Neural progenitor cell (in vitro differentiated cells): Measurements from ENCODE around the gene GIMAP1. TPM values are rescaled to one million over a fixed set of nuclear protein-coding genes. Genes with fewer than 3 reads are reported as not detected.

Source experiments
- DNase-seq: peaks from one replicate; pipeline ENCODE4 v3.0.0-alpha.2; 2016; ENCODE audit warnings: low spot score
- H2AFZ ChIP-seq: fragments of 200-600 bp; sonication (generic); replicated peaks from 2 replicates; pipeline ENCODE4 v1.6.1; 2016; ENCODE audit warnings: antibody characterized with exemption
- H3F3A ChIP-seq: fragments of 200-600 bp; sonication (generic); 2 replicates; pipeline ENCODE4 v1.6.1; 2016; ENCODE audit warnings: antibody characterized with exemption, low read depth
- H3K27ac ChIP-seq: fragments of 200-600 bp; sonication (generic); 2 replicates; pipeline ENCODE4 v1.5.1; 2016; ENCODE audit warnings: mild to moderate bottlenecking
- H3K27me3 ChIP-seq: fragments of 200-600 bp; sonication (generic); 2 replicates; pipeline ENCODE4 v1.6.1; 2016; ENCODE audit warnings: mild to moderate bottlenecking, moderate library complexity
- H3K36me3 ChIP-seq: fragments of 200-600 bp; sonication (generic); 2 replicates; pipeline ENCODE4 v1.5.1; 2016
- H3K4me1 ChIP-seq: fragments of 200-600 bp; sonication (generic); 2 replicates; pipeline ENCODE4 v1.6.1; 2016; ENCODE audit warnings: mixed run types
- H3K4me2 ChIP-seq: fragments of 200-600 bp; sonication (generic); 2 replicates; pipeline ENCODE4 v1.6.1; 2016
- H3K4me3 ChIP-seq: fragments of 200-600 bp; sonication (generic); 2 replicates; pipeline ENCODE4 v1.5.1; 2016
- H3K79me2 ChIP-seq: fragments of 200-600 bp; sonication (generic); 2 replicates; pipeline ENCODE4 v1.6.1; 2016; ENCODE audit warnings: low read depth
- H3K9ac ChIP-seq: fragments of 200-600 bp; sonication (generic); 2 replicates; pipeline ENCODE4 v1.6.1; 2016
- H3K9me3 ChIP-seq: fragments of 200-600 bp; sonication (generic); 2 replicates; pipeline ENCODE4 v1.5.1; 2016; ENCODE audit warnings: low read depth
- H4K20me1 ChIP-seq: fragments of 200-600 bp; sonication (generic); 2 replicates; pipeline ENCODE4 v1.6.1; 2016; ENCODE audit warnings: low read depth
- H3K27ac Mint-ChIP-seq: 3 replicates; pipeline ENCODE4 v1.8.0; 2021; ENCODE audit warnings: mixed read lengths
- H3K27me3 Mint-ChIP-seq: 2 replicates; pipeline ENCODE4 v1.8.0; 2022; ENCODE audit warnings: low read depth, mild to moderate bottlenecking, inconsistent platforms, moderate library complexity, mixed read lengths; ENCODE audit not compliant: insufficient read depth
- H3K36me3 Mint-ChIP-seq: 3 replicates; pipeline ENCODE4 v1.8.0; 2021; ENCODE audit warnings: mixed read lengths
- H3K4me1 Mint-ChIP-seq: 3 replicates; pipeline ENCODE4 v1.8.0; 2021; ENCODE audit warnings: mixed read lengths
- H3K4me3 Mint-ChIP-seq: 3 replicates; pipeline ENCODE4 v1.8.0; 2021; ENCODE audit warnings: mild to moderate bottlenecking, moderate library complexity, mixed read lengths
- H3K9me3 Mint-ChIP-seq: 3 replicates; pipeline ENCODE4 v1.8.0; 2020; ENCODE audit warnings: mixed read lengths
- EZH2 ChIP-seq: fragments of 200-600 bp; sonication (generic); IDR thresholded peaks from 2 replicates; pipeline ENCODE4 v1.6.1; 2017; ENCODE audit warnings: antibody characterized with exemption, mild to moderate bottlenecking, moderate library complexity
- EZH2phosphoT487 ChIP-seq: fragments of 200-600 bp; sonication (generic); IDR thresholded peaks from 2 replicates; pipeline ENCODE4 v1.6.1; 2017; ENCODE audit warnings: antibody characterized with exemption
- total RNA-seq: library from RNA; depleted of rRNA; stranded (reverse); fragments of >200 nt; gene quantifications from 2 replicates; pipeline ENCODE4 v1.2.3, GENCODE V29; 2015; ENCODE audit warnings: low replicate concordance
- TF ChIP-seq, protein P1 (sequence below): fragments of 200-600 bp; sonication (generic); IDR thresholded peaks from 2 replicates; pipeline ENCODE4 v1.5.1; 2017; ENCODE audit warnings: antibody characterized with exemption, mild to moderate bottlenecking

GIMAP1 gene
- total RNA-seq, 1 donor from 2014 or later = not detected

DNA sequence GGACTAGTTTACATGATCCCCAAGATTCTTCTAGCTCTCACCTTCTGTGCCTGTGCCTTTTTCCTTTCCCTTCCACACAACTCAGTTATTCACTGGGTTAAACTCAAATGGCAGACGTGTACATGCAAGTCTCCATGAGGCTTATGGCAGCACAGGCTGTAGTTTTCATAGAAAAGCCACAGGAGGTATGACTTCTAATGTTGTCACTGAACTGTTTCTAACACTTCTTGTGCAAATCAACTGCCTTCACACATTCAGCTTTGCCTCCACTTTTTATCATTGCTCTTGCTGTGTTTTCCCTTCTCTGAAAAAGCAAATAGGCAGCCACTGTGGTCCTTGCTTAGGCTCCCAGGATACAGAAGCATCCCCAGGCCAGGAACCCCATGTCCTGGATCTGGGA, 15.5 kb downstream of the GIMAP1 start:
- H3K9me3 Mint-ChIP-seq = peaks cover 10% of the 10 kb centered on the region
- no peaks in the 10 kb centered on the region for H3K79me2 ChIP-seq
- H3K36me3 ChIP-seq = no peaks in the 10 kb centered on the region
- H3K4me1 Mint-ChIP-seq = peaks cover 19% of the 10 kb centered on the region
- no peak overlapping the region for H2AFZ ChIP-seq
- H3F3A ChIP-seq = no peaks in the 10 kb centered on the region
- no peaks in the 10 kb centered on the region for H3K36me3 Mint-ChIP-seq
- peaks cover 16% of the 10 kb centered on the region for H3K27me3 Mint-ChIP-seq
- no peak overlapping the region for H3K27ac ChIP-seq
- no peak overlapping the region for H3K4me3 Mint-ChIP-seq
- H3K27ac Mint-ChIP-seq = no peak overlapping the region
- no peak overlapping the region for H3K4me2 ChIP-seq
- no peaks in the 10 kb centered on the region for H3K9me3 ChIP-seq
- H3K4me3 ChIP-seq = no peak overlapping the region
- DNase-seq = no peak
- no peak for TF ChIP-seq EZH2phosphoT487
- TF ChIP-seq EZH2 = no peak
- TF ChIP-seq, protein P1, sequence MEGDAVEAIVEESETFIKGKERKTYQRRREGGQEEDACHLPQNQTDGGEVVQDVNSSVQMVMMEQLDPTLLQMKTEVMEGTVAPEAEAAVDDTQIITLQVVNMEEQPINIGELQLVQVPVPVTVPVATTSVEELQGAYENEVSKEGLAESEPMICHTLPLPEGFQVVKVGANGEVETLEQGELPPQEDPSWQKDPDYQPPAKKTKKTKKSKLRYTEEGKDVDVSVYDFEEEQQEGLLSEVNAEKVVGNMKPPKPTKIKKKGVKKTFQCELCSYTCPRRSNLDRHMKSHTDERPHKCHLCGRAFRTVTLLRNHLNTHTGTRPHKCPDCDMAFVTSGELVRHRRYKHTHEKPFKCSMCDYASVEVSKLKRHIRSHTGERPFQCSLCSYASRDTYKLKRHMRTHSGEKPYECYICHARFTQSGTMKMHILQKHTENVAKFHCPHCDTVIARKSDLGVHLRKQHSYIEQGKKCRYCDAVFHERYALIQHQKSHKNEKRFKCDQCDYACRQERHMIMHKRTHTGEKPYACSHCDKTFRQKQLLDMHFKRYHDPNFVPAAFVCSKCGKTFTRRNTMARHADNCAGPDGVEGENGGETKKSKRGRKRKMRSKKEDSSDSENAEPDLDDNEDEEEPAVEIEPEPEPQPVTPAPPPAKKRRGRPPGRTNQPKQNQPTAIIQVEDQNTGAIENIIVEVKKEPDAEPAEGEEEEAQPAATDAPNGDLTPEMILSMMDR = no peak
- H3K9ac ChIP-seq = no peak overlapping the region
- peaks cover 94% of the 10 kb centered on the region for H3K27me3 ChIP-seq
- H3K4me1 ChIP-seq = peaks cover 16% of the 10 kb centered on the region
- no peaks in the 10 kb centered on the region for H4K20me1 ChIP-seq

GRCh38 chr7:150732786-150733481, 16.5 kb downstream of the GIMAP1 start:
- Histone ChIP-seq H3K9me3 (no peaks in the 10 kb centered on the region), H3K36me3 (no peaks in the 10 kb centered on the region), H3K4me3 (no peak overlapping the region), H4K20me1 (no peaks in the 10 kb centered on the region), H3K4me2 (no peak overlapping the region), H2AFZ (no peak overlapping the region), H3K27me3 (peaks cover 94% of the 10 kb centered on the region), H3K9ac (no peak overlapping the region), H3K27ac (no peak overlapping the region), H3F3A (no peaks in the 10 kb centered on the region), H3K4me1 (peaks cover 16% of the 10 kb centered on the region), H3K79me2 (no peaks in the 10 kb centered on the region)
- no peak for TF ChIP-seq EZH2
- TF ChIP-seq, protein P1 = no peak
- TF ChIP-seq EZH2phosphoT487 = no peak
- peaks cover 10% of the 10 kb centered on the region for H3K9me3 Mint-ChIP-seq
- H3K27me3 Mint-ChIP-seq = peaks cover 17% of the 10 kb centered on the region
- DNase-seq = no peak
- H3K36me3 Mint-ChIP-seq = no peaks in the 10 kb centered on the region
- no peak overlapping the region for H3K27ac Mint-ChIP-seq
- H3K4me3 Mint-ChIP-seq = no peak overlapping the region
- H3K4me1 Mint-ChIP-seq = peaks cover 19% of the 10 kb centered on the region

DNA sequence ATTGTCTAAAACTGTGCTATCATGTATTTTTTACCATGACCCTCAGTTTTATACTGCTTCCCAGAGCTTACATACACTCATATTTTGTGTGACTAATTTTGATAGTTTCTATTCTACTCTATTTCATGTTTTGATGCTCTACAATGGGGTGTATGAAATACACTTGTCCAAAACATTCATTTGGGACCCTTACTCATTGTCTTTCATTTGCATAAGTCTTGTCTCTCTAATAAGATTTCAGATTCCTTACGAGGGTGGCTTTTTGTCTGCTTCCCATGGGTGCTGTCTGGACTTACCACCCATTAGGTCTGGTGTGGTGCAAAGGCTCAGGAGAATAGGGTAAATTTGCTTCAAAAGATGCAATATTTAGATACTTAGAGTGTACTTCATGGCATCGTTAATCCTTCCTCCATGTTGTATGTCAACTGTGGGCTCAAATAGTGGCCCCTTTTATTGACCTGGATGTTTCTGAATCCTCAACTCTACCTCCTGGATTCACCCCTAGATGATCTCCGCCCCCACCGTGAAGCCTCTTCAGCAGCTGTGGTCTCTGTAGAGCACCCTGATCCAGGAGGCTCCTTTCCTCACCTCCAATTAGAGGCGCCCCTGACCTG, 17.2 kb downstream of the GIMAP1 start:
- Histone ChIP-seq H2AFZ (no peak overlapping the region), H3K79me2 (no peaks in the 10 kb centered on the region), H3K4me3 (no peak overlapping the region), H3F3A (no peaks in the 10 kb centered on the region), H3K4me2 (no peak overlapping the region), H3K4me1 (peaks cover 16% of the 10 kb centered on the region), H4K20me1 (no peaks in the 10 kb centered on the region), H3K27ac (no peak overlapping the region), H3K27me3 (peaks cover 100% of the 10 kb centered on the region), H3K9ac (no peak overlapping the region), H3K9me3 (no peaks in the 10 kb centered on the region), H3K36me3 (no peaks in the 10 kb centered on the region)
- Mint-ChIP-seq H3K36me3 (no peaks in the 10 kb centered on the region), H3K27ac (no peak overlapping the region), H3K4me3 (no peak overlapping the region), H3K9me3 (peaks cover 7% of the 10 kb centered on the region), H3K27me3 (peaks cover 17% of the 10 kb centered on the region), H3K4me1 (peaks cover 19% of the 10 kb centered on the region)
- no peak for DNase-seq
- TF ChIP-seq EZH2phosphoT487 (no peak), EZH2 (no peak)
- TF ChIP-seq, protein P1 = no peak
